HCT116 (cell line): ENCODE results near the gene PAX7. TPM values are rescaled to one million over a fixed set of nuclear protein-coding genes. Genes with fewer than 3 reads are reported as not detected.

Experiments used
- ATAC-seq: fragments of 200-7000 bp; cut with Tn5 transposase; 2 replicates; pipeline ENCODE4 v1.9.1; 2020; ENCODE audit warnings: mild to moderate bottlenecking, moderate library complexity
- BruUV-seq: library from RNA; stranded (reverse); fragments of 400-500 nt; replicated peaks from 2 replicates; lab custom pipeline; 2021; lab: Mats Ljungman, UMichigan
- CTCF ChIA-PET: fragments of 300-600 bp; sonication (Branson Sonifier 250); formaldehyde crosslinking; loops from one replicate; lab custom pipeline; 2021; ENCODE audit warnings: antibody characterized with exemption; lab: Charles Lee
- POLR2A ChIA-PET: fragments of 300-600, 350-600 bp; sonication (Branson Sonifier 250); formaldehyde crosslinking; loops from one replicate; lab custom pipeline; 2021; ENCODE audit warnings: antibody characterized with exemption; lab: Charles Lee
- RAD21 ChIA-PET, 2 experiments: fragments of 300-600 bp; sonication (Branson Sonifier 250); formaldehyde crosslinking; loops; one replicate each; lab custom pipeline; 2023; ENCODE audit warnings: low total read pairs in 2 of 2; ENCODE audit not compliant: uncharacterized antibody in 2 of 2, unreplicated experiment in 2 of 2, low non-redundant PET in 1 of 2; lab: Charles Lee
- DNase-seq: peaks from one replicate; pipeline ENCODE4 v3.0.0-alpha.2; 2010; ENCODE audit warnings: low read depth, low spot score
- H2AFZ ChIP-seq: fragments of 200-600 bp; shearing (Covaris generic), sonication (generic); 2 replicates; pipeline ENCODE4 v1.6.1; 2017; ENCODE audit warnings: low read depth, mixed run types, mixed read lengths, antibody characterized with exemption, low read length; ENCODE audit not compliant: poor library complexity, severe bottlenecking
- H3K27ac ChIP-seq: 2 replicates; pipeline ENCODE4 v1.5.1; 2012; ENCODE audit warnings: low read depth, low read length
- H3K27me3 ChIP-seq: fragments of 200-600 bp; sonication (generic); 2 replicates; pipeline ENCODE4 v1.6.1; 2016; ENCODE audit warnings: mixed run types, low read length, mixed read lengths; ENCODE audit not compliant: insufficient read depth
- H3K36me3 ChIP-seq, 2 experiments: fragments of 200-500 bp in 1 of 2; fragments of 200-600 bp in 1 of 2; sonication (Bioruptor generic) in 1 of 2; sonication (generic) in 1 of 2; 2 replicates each; pipeline versions ENCODE4 v1.5.1 to v1.6.1; 2014 to 2016; ENCODE audit warnings: low read length in 2 of 2, inconsistent platforms in 1 of 2, mixed read lengths in 1 of 2, mixed run types in 1 of 2; ENCODE audit not compliant: insufficient read depth in 2 of 2, control insufficient read depth in 1 of 2
- H3K4me1 ChIP-seq, 2 experiments: fragments of 200-600 bp in 1 of 2; sonication (generic) in 1 of 2; 2 replicates each; pipeline versions ENCODE4 v1.5.1 to v1.6.1; 2012 to 2017; ENCODE audit warnings: low read length in 2 of 2, inconsistent platforms in 1 of 2, mild to moderate bottlenecking in 1 of 2, mixed read lengths in 1 of 2, mixed run types in 1 of 2, moderate library complexity in 1 of 2; ENCODE audit not compliant: insufficient read depth in 2 of 2, control insufficient read depth in 1 of 2
- H3K4me2 ChIP-seq: fragments of 200-600 bp; sonication (generic); 2 replicates; pipeline ENCODE4 v1.6.1; 2017; ENCODE audit warnings: mixed run types, low read length, mixed read lengths
- H3K4me3 ChIP-seq, 2 experiments: fragments of 200-600 bp in 1 of 2; sonication (generic) in 1 of 2; replicated peaks in 1 of 2; 2 replicates each; pipeline ENCODE4 v1.5.1; 2011 to 2016; ENCODE audit warnings: low read length in 2 of 2, control low read depth in 1 of 2, low read depth in 1 of 2, mild to moderate bottlenecking in 1 of 2, mixed read lengths in 1 of 2, mixed run types in 1 of 2
- H3K79me2 ChIP-seq: fragments of 200-600 bp; sonication (generic); 2 replicates; pipeline ENCODE4 v1.6.1; 2017; ENCODE audit warnings: mild to moderate bottlenecking, mixed run types, low read length, moderate library complexity, mixed read lengths; ENCODE audit not compliant: insufficient read depth
- H3K9ac ChIP-seq: fragments of 200-600 bp; sonication (generic); 2 replicates; pipeline ENCODE4 v1.6.1; 2016; ENCODE audit warnings: low read length, mixed read lengths
- H3K9me2 ChIP-seq: fragments of 200-600 bp; sonication (generic), shearing (Covaris generic); 2 replicates; pipeline ENCODE4 v1.6.1; 2017; ENCODE audit warnings: mixed run types, mild to moderate bottlenecking, moderate library complexity; ENCODE audit not compliant: insufficient read depth
- H3K9me3 ChIP-seq, 2 experiments: fragments of 200-500 bp in 1 of 2; fragments of 200-600 bp in 1 of 2; sonication (Bioruptor generic) in 1 of 2; sonication (generic) in 1 of 2; 2 replicates each; pipeline ENCODE4 v1.6.1; 2014 to 2017; ENCODE audit warnings: low read length in 2 of 2, mixed read lengths in 2 of 2, inconsistent platforms in 1 of 2, low read depth in 1 of 2, mild to moderate bottlenecking in 1 of 2, mixed run types in 1 of 2, moderate library complexity in 1 of 2; ENCODE audit not compliant: control insufficient read depth in 1 of 2, insufficient read depth in 1 of 2
- H4K20me1 ChIP-seq: fragments of 200-600 bp; sonication (generic), shearing (Covaris generic); 2 replicates; pipeline ENCODE4 v1.6.1; 2017; ENCODE audit warnings: mixed run types, mild to moderate bottlenecking, moderate library complexity; ENCODE audit not compliant: insufficient read depth
- CBX3 ChIP-seq: IDR thresholded peaks from 2 replicates; pipeline ENCODE4 v1.6.1; 2012; ENCODE audit warnings: low read depth
- ELF1 ChIP-seq: IDR thresholded peaks from 2 replicates; pipeline ENCODE4 v1.6.1; 2012; ENCODE audit warnings: low read depth, borderline replicate concordance
- EZH2 ChIP-seq: fragments of 200-600 bp; sonication (generic); IDR thresholded peaks from 2 replicates; pipeline ENCODE4 v1.6.1; 2017; ENCODE audit warnings: antibody characterized with exemption, mixed run types
- EZH2phosphoT487 ChIP-seq: fragments of 200-600 bp; IDR thresholded peaks from 2 replicates; pipeline ENCODE4 v1.6.1; 2018; ENCODE audit warnings: antibody characterized with exemption, borderline replicate concordance
- FOSL1 ChIP-seq: IDR thresholded peaks from 2 replicates; pipeline ENCODE4 v1.6.1; 2012; ENCODE audit warnings: low read depth
- JUND ChIP-seq: IDR thresholded peaks from 2 replicates; pipeline ENCODE4 v1.6.1; 2012
- POLR2A ChIP-seq: IDR thresholded peaks from 2 replicates; pipeline ENCODE4 v1.7.0; 2011; ENCODE audit warnings: borderline replicate concordance; ENCODE audit not compliant: insufficient read depth, insufficient read length; ENCODE audit errors: extremely low read depth
- POLR2AphosphoS5 ChIP-seq: IDR thresholded peaks from 2 replicates; pipeline ENCODE4 v1.6.1; 2011; ENCODE audit warnings: mild to moderate bottlenecking, low read depth, low read length, moderate library complexity
- RAD21 ChIP-seq: IDR thresholded peaks from 2 replicates; pipeline ENCODE4 v1.6.1; 2012; ENCODE audit warnings: low read depth, mild to moderate bottlenecking
- SIN3A ChIP-seq: IDR thresholded peaks from 2 replicates; pipeline ENCODE4 v1.6.1; 2012; ENCODE audit warnings: low read depth
- SP1 ChIP-seq: IDR thresholded peaks from 2 replicates; pipeline ENCODE4 v1.6.1; 2012; ENCODE audit warnings: low read depth
- TCF7L2 ChIP-seq: IDR thresholded peaks from 2 replicates; pipeline ENCODE4 v1.7.0; 2011; ENCODE audit warnings: borderline replicate concordance, inconsistent platforms; ENCODE audit not compliant: insufficient read depth, insufficient read length; ENCODE audit errors: extremely low read depth
- YY1 ChIP-seq: IDR thresholded peaks from 2 replicates; pipeline ENCODE4 v1.6.1; 2011; ENCODE audit warnings: low read length, low read depth, moderate library complexity, mild to moderate bottlenecking; ENCODE audit not compliant: insufficient replicate concordance; ENCODE audit errors: extremely low read depth
- ZNF274 ChIP-seq: fragments of 200-500 bp; sonication (Bioruptor generic); IDR thresholded peaks from 2 replicates; pipeline ENCODE4 v1.6.1; 2014; ENCODE audit warnings: mild to moderate bottlenecking, low read depth, low read length, inconsistent platforms
- intact Hi-C: fragments of 100-400 bp; cut with micrococcal nuclease; formaldehyde crosslinking; loops from 2 replicates; pipeline ENCODE4 v1.10.0; 2022
- total RNA-seq: library from RNA; stranded (reverse); gene quantifications from one replicate; pipeline ENCODE4 v1.2.1, GENCODE V29; 2021; ENCODE audit not compliant: unreplicated experiment
- TF ChIP-seq, protein P1 (sequence below), 3 experiments: fragments of 200-600 bp in 1 of 3; sonication (generic) in 1 of 3; IDR thresholded peaks in 2 of 3; conservative IDR thresholded peaks in 1 of 3; 2 replicates each; pipeline ENCODE4 v1.5.1; 2012 to 2017; ENCODE audit warnings: low read depth in 2 of 3, low read length in 2 of 3, antibody characterized with exemption in 1 of 3, borderline replicate concordance in 1 of 3, control low read depth in 1 of 3, mild to moderate bottlenecking in 1 of 3, mixed read lengths in 1 of 3, mixed run types in 1 of 3, moderate library complexity in 1 of 3; ENCODE audit not compliant: insufficient read depth in 1 of 3
- TF ChIP-seq, protein P2 (sequence below): IDR thresholded peaks from 2 replicates; pipeline ENCODE4 v1.6.1; 2012; ENCODE audit warnings: low read depth
- TF ChIP-seq, protein P3 (sequence below): IDR thresholded peaks from 2 replicates; pipeline ENCODE4 v1.6.1; 2011; ENCODE audit warnings: mild to moderate bottlenecking, low read length, moderate library complexity; ENCODE audit not compliant: insufficient replicate concordance; ENCODE audit errors: extremely low read depth
- TF ChIP-seq, protein P4 (sequence below): IDR thresholded peaks from 2 replicates; pipeline ENCODE4 v1.6.1; 2012
- TF ChIP-seq, protein P5 (sequence below): IDR thresholded peaks from 2 replicates; pipeline ENCODE4 v1.6.1; 2012

The PAX7 gene
- total RNA-seq, 1 experiment from 2014 or later = not detected

DNA sequence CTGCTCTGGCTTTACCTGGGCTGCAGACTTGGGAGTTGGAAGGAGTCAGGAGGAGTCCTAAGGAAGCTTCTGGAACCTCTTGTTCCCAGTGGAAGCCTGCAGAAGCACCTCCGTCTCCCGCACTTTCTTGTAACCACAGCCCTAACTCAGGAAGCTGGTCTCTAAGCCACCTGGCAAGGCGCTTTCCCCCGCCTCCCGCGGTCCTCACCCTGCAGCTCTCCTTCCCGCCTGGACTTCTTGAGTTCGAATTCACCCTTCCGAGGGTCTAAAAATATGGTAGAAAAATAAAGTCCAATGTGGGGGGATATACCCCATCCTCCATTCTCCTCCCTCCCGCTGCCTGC lies 15.1 kb downstream of the PAX7 start:
- H2AFZ ChIP-seq = no peak overlapping the region
- no peak overlapping the region for H3K4me3 ChIP-seq
- no peaks in the 10 kb centered on the region for H3K9me2 ChIP-seq
- H3K4me1 ChIP-seq = peaks cover 3 to 12% of the 10 kb centered on the region in 2 experiments; a peak in 3 of 4 replicates
- CTCF ChIA-PET = no interaction called here
- no peaks in the 10 kb centered on the region for H3K79me2 ChIP-seq
- ATAC-seq = no peak
- intact Hi-C loops = no loop called here
- POLR2A ChIA-PET = no interaction called here
- BruUV-seq = no TSS peak
- no peak overlapping the region for H3K9ac ChIP-seq
- RAD21 ChIA-PET = no interaction called here
- no peak overlapping the region for H3K27ac ChIP-seq
- H4K20me1 ChIP-seq = no peaks in the 10 kb centered on the region
- H3K36me3 ChIP-seq = no peaks in the 10 kb centered on the region
- no peaks in the 10 kb centered on the region for H3K9me3 ChIP-seq
- H3K27me3 ChIP-seq = peaks cover 4% of the 10 kb centered on the region; the same call in 1 of the 2 replicates
- DNase-seq = no peak
- H3K4me2 ChIP-seq = no peak overlapping the region
- TF ChIP-seq, protein P1, sequence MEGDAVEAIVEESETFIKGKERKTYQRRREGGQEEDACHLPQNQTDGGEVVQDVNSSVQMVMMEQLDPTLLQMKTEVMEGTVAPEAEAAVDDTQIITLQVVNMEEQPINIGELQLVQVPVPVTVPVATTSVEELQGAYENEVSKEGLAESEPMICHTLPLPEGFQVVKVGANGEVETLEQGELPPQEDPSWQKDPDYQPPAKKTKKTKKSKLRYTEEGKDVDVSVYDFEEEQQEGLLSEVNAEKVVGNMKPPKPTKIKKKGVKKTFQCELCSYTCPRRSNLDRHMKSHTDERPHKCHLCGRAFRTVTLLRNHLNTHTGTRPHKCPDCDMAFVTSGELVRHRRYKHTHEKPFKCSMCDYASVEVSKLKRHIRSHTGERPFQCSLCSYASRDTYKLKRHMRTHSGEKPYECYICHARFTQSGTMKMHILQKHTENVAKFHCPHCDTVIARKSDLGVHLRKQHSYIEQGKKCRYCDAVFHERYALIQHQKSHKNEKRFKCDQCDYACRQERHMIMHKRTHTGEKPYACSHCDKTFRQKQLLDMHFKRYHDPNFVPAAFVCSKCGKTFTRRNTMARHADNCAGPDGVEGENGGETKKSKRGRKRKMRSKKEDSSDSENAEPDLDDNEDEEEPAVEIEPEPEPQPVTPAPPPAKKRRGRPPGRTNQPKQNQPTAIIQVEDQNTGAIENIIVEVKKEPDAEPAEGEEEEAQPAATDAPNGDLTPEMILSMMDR (IDR thresholded peaks at IDR 0.05 in 2 of 3, conservative IDR thresholded peaks at IDR 0.05 in 1 of 3; ENCODE audit: borderline replicate concordance in 1 of 3, insufficient read depth in 1 of 3, low read depth in 2 of 3, low read length in 2 of 3) = no peak
- no peak for TF ChIP-seq ZNF274
- TF ChIP-seq ELF1 = no peak
- TF ChIP-seq, protein P2, sequence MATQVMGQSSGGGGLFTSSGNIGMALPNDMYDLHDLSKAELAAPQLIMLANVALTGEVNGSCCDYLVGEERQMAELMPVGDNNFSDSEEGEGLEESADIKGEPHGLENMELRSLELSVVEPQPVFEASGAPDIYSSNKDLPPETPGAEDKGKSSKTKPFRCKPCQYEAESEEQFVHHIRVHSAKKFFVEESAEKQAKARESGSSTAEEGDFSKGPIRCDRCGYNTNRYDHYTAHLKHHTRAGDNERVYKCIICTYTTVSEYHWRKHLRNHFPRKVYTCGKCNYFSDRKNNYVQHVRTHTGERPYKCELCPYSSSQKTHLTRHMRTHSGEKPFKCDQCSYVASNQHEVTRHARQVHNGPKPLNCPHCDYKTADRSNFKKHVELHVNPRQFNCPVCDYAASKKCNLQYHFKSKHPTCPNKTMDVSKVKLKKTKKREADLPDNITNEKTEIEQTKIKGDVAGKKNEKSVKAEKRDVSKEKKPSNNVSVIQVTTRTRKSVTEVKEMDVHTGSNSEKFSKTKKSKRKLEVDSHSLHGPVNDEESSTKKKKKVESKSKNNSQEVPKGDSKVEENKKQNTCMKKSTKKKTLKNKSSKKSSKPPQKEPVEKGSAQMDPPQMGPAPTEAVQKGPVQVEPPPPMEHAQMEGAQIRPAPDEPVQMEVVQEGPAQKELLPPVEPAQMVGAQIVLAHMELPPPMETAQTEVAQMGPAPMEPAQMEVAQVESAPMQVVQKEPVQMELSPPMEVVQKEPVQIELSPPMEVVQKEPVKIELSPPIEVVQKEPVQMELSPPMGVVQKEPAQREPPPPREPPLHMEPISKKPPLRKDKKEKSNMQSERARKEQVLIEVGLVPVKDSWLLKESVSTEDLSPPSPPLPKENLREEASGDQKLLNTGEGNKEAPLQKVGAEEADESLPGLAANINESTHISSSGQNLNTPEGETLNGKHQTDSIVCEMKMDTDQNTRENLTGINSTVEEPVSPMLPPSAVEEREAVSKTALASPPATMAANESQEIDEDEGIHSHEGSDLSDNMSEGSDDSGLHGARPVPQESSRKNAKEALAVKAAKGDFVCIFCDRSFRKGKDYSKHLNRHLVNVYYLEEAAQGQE = no peak
- TF ChIP-seq, protein P3, sequence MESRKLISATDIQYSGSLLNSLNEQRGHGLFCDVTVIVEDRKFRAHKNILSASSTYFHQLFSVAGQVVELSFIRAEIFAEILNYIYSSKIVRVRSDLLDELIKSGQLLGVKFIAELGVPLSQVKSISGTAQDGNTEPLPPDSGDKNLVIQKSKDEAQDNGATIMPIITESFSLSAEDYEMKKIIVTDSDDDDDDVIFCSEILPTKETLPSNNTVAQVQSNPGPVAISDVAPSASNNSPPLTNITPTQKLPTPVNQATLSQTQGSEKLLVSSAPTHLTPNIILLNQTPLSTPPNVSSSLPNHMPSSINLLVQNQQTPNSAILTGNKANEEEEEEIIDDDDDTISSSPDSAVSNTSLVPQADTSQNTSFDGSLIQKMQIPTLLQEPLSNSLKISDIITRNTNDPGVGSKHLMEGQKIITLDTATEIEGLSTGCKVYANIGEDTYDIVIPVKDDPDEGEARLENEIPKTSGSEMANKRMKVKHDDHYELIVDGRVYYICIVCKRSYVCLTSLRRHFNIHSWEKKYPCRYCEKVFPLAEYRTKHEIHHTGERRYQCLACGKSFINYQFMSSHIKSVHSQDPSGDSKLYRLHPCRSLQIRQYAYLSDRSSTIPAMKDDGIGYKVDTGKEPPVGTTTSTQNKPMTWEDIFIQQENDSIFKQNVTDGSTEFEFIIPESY = no peak
- TF ChIP-seq SIN3A = no peak
- no peak for TF ChIP-seq RAD21
- no peak for TF ChIP-seq POLR2AphosphoS5
- no peak for TF ChIP-seq CBX3
- TF ChIP-seq FOSL1 = no peak
- TF ChIP-seq JUND = no peak
- no peak for TF ChIP-seq EZH2
- no peak for TF ChIP-seq POLR2A
- TF ChIP-seq EZH2phosphoT487 = no peak
- no peak for TF ChIP-seq TCF7L2
- TF ChIP-seq YY1 = no peak
- no peak for TF ChIP-seq SP1
- TF ChIP-seq, protein P4, sequence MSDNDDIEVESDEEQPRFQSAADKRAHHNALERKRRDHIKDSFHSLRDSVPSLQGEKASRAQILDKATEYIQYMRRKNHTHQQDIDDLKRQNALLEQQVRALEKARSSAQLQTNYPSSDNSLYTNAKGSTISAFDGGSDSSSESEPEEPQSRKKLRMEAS = no peak
- TF ChIP-seq, protein P5, sequence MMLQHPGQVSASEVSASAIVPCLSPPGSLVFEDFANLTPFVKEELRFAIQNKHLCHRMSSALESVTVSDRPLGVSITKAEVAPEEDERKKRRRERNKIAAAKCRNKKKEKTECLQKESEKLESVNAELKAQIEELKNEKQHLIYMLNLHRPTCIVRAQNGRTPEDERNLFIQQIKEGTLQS = no peak
